ENCODE measurements around the gene SF3A2.

DNA sequence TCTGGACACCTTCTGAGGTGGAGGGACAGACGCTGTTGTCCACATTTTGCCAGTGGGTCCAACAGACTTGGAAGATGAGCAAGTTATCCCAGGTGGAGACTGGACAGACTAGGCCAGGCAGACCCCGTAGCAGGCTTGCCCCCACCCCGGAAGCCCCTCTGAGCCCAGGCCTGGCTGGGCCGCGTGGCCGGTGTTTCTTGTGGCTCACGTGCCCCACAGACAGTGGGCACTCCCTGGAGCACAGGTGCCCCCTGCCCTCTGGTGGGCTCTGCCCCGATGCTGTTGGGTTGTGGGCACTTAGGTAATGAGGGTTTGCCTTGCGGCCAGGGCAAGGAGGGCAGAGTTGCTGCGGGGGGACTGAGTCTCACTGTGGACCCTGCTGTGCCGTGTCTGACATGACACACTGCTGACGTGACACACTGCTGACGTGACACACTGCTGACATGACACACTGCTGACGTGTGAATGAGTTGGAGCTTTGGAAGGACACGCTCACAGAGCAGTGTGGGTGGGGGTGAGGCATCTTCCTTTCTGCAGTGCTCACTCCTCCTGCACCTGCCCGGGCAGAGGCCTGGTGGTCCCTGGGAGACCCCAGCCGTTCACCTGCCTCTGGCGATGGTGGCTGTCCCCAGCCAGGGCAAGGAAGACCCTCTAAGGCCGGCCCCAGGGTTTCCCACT lies 47.8 kb upstream of the SF3A2 start:
- no peak for TF ChIP-seq CTCF (IDR thresholded peaks at IDR 0.05; ENCODE audit: low read length)
- TF ChIP-seq EZH2 (IDR thresholded peaks at IDR 0.05; ENCODE audit: borderline replicate concordance, low read length), result no peak
